ENCODE data around the gene FAM83F. TPM values are rescaled to one million over a fixed set of nuclear protein-coding genes. Genes with fewer than 3 reads are reported as not detected.
"Not testable (repeated sequence)": the region's sequence is repeated elsewhere in the genome, so short reads cannot be mapped to it uniquely, and the experiment has no call there.

The FAM83F gene
- total RNA-seq, 1 donor: 2.7 TPM

- Histone ChIP-seq H3K4me3 (ENCODE audit: low read length) (no peak overlapping the region), H3K27me3 (ENCODE audit: insufficient read depth, low read length) (no peaks in the 10 kb centered on the region), H3K4me1 (ENCODE audit: insufficient read depth, low read length) (peaks cover 31% of the 10 kb centered on the region), H3K9me3 (ENCODE audit: low read depth, low read length) (no peaks in the 10 kb centered on the region)
These were observed 15.4 kb downstream of the FAM83F start for GRCh38 chr22:40009951-40010671.

- Histone ChIP-seq H3K27me3 (ENCODE audit: insufficient read depth, low read length) (no peaks in the 10 kb centered on the region), H3K9me3 (ENCODE audit: low read depth, low read length) (no peaks in the 10 kb centered on the region), H3K4me1 (ENCODE audit: insufficient read depth, low read length) (peaks cover 31% of the 10 kb centered on the region), H3K4me3 (ENCODE audit: low read length) (no peak overlapping the region)
These were observed 16.0 kb downstream of the FAM83F start for GRCh38 chr22:40010746-40011145.

DNA sequence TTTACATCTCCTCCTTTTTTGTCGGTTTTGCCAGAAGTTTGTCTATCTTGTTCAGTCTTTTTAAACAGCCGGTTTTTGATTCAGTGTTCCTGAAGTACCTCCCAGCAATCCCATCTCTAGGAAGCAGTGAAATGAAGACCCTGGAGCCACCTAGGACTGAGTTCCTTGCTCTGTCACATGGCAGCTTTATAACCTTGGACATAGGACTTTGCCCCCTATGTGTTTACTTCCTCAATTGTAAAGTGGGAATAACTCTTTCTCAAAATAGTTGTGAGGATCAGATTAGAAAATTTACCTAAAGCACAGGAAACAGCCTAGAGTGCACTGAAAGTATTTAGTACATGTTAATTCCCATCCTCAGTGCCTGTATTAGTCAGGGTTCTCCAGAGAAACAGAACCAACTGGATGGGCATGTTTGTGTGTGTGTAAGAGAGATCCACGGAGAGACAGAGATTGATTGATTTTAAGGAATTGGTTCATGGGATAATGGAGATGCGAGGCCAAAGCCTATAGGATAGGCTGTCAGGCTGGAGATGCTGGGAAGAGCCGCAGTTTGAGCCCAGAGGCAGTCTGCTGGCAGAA, 20.0 kb downstream of the FAM83F start:
- Histone ChIP-seq H3K9me3 (ENCODE audit: low read depth, low read length) (no peaks in the 10 kb centered on the region), H3K4me3 (ENCODE audit: low read length) (no peak overlapping the region), H3K4me1 (ENCODE audit: insufficient read depth, low read length) (peaks cover 2% of the 10 kb centered on the region), H3K27me3 (ENCODE audit: insufficient read depth, low read length) (no peaks in the 10 kb centered on the region)

DNA sequence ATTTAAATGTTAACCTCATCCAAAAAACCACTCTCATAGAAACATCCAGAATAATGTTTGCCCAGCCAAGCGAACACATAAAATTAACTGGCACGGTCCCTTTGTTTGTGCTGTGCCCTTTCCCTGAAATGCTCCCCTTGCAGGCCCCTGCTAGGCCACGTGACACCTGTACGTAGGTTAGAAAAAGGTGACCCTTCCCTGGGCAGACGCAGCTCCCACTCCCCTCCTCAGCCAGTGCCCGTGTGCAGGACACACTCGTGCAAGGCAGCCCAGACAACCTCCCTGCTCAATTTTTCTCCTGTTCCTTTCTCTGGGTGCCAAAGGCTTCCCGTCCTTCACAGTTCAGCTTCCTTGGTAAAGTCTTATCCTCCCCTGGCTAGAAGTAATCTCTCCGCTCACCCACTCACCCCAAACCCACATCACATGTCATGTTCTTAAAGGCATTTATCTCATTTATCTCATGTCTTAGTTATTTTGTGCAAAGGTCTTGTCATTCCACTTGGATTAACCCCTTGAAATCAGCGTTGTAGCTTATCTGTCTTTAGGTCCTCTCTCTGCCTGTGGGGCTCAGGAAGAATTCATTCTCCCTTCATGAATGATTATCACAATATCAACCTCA, 20.7 kb downstream of the FAM83F start:
- Histone ChIP-seq H3K4me1 (ENCODE audit: insufficient read depth, low read length) (no peaks in the 10 kb centered on the region), H3K9me3 (ENCODE audit: low read depth, low read length) (no peaks in the 10 kb centered on the region), H3K4me3 (ENCODE audit: low read length) (no peak overlapping the region), H3K27me3 (ENCODE audit: insufficient read depth, low read length) (no peaks in the 10 kb centered on the region)

- Histone ChIP-seq H3K27me3 (ENCODE audit: insufficient read depth, low read length) (no peaks in the 10 kb centered on the region), H3K4me1 (ENCODE audit: insufficient read depth, low read length) (no peaks in the 10 kb centered on the region), H3K9me3 (ENCODE audit: low read depth, low read length) (no peaks in the 10 kb centered on the region), H3K4me3 (ENCODE audit: low read length) (no peak overlapping the region)
These were observed 23.3 kb downstream of the FAM83F start for GRCh38 chr22:40018051-40018450.

- Histone ChIP-seq H3K27me3 (ENCODE audit: insufficient read depth, low read length) (no peaks in the 10 kb centered on the region), H3K9me3 (ENCODE audit: low read depth, low read length) (no peaks in the 10 kb centered on the region), H3K4me1 (ENCODE audit: insufficient read depth, low read length) (no peaks in the 10 kb centered on the region), H3K4me3 (ENCODE audit: low read length) (no peak overlapping the region)
These were observed 24.3 kb downstream of the FAM83F start for GRCh38 chr22:40019100-40019499.

- Histone ChIP-seq H3K27me3 (ENCODE audit: insufficient read depth, low read length) (no peaks in the 10 kb centered on the region), H3K9me3 (ENCODE audit: low read depth, low read length) (no peaks in the 10 kb centered on the region), H3K4me1 (ENCODE audit: insufficient read depth, low read length) (peaks cover 7% of the 10 kb centered on the region), H3K4me3 (ENCODE audit: low read length) (no peak overlapping the region)
These were observed 26.2 kb downstream of the FAM83F start for GRCh38 chr22:40020956-40021355.

DNA sequence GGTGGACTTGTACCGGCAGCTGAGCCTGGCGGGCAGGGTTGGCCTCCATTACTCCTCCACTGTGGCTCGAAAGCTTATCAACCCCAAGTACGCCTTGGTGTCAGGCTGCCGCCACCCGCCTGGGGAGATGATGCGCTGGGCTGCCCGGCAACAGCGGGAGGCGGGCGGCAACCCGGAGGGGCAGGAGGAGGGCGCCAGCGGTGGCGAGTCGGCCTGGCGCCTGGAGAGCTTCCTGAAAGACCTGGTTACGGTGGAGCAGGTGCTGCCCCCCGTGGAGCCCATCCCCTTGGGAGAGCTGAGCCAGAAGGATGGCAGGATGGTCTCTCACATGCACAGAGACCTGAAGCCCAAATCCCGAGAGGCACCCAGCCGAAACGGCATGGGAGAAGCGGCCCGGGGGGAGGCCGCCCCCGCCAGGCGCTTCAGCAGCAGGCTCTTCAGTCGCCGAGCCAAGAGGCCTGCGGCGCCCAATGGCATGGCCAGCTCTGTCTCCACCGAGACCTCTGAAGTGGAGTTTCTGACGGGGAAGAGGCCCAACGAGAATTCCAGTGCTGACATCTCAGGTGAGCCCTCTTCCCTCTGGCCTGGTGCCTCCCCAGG, 26.7 kb downstream of the FAM83F start:
- no peak overlapping the region for H3K4me3 ChIP-seq (ENCODE audit: low read length)
- no peaks in the 10 kb centered on the region for H3K9me3 ChIP-seq (ENCODE audit: low read depth, low read length)
- H3K27me3 ChIP-seq (ENCODE audit: insufficient read depth, low read length): no peaks in the 10 kb centered on the region
- peaks cover 7% of the 10 kb centered on the region for H3K4me1 ChIP-seq (ENCODE audit: insufficient read depth, low read length)

GRCh38 chr22:40022536-40023240, 27.9 kb downstream of the FAM83F start:
- Histone ChIP-seq H3K27me3 (ENCODE audit: insufficient read depth, low read length) (no peaks in the 10 kb centered on the region), H3K4me3 (ENCODE audit: low read length) (no peak overlapping the region), H3K9me3 (ENCODE audit: low read depth, low read length) (no peaks in the 10 kb centered on the region), H3K4me1 (ENCODE audit: insufficient read depth, low read length) (peaks cover 7% of the 10 kb centered on the region)

DNA sequence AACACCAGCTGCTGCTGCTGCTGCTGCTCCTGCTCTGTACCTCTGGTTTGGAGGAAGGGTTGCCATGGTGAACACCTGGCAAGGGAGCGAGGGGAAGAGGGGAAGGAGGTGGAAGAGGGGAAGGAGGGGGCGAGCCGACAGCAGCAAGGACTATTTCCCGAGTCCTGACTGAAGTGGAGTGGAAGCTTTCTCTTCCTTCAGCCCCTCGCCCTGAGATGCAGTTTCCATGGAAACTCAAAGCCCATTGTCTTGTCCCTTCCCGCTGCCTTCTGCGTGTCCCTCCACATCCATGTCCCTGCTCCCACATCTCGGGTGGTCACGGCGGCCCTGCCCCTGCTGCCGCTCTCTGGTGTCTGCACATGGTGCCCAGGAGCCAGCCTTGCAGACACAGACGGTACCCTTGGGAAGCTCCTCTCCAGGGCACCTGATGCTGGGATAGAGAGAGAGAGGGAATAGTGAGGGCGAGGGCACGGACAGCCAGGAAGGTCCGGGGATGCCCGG, 28.6 kb downstream of the FAM83F start:
- H3K4me3 ChIP-seq (ENCODE audit: low read length): no peak overlapping the region
- no peaks in the 10 kb centered on the region for H3K27me3 ChIP-seq (ENCODE audit: insufficient read depth, low read length)
- peaks cover 7% of the 10 kb centered on the region for H3K4me1 ChIP-seq (ENCODE audit: insufficient read depth, low read length)

DNA sequence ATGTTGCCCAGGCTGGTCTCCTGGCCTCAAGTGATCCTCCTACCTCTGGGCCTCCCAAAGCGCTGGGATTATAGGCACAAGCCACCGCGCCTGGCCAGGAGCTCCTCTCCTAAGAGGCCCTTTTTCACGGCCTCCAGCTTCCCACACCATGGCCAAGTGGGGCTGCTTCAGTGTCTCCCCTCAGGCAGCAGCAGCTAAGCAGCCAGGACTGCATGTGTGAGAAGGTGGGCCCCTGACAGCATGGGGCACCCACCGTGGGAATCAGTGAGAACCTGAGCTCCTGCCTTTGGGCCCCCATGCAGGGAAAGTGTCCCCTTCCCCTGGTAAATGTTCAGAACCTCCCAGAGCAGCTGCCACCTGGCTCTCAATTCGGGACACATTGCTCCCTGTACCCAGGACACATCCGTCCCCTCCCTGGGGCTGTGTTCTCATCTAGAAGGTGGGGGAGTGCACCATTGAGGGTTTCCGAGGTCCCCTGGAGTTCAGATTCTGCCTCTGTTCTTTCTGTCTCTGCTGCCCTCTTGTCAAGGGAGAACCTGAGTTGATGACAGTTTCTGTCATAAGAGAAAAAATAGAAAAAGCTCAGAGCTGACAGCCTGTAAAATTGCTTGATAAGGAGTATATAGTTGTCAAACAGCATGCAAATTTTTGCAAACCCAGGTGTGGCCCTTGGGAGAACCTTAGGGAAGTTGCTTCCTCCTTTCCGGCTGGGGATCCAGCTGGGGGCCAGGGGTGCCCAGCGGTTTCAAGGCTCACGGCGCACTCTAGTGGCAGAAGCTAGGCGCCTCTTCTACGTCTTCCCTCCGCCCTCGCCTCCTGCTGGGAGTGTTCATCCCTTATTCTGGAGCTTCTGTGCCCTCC, 29.7 kb downstream of the FAM83F start:
- peaks cover 7% of the 10 kb centered on the region for H3K4me1 ChIP-seq (ENCODE audit: insufficient read depth, low read length)
- H3K4me3 ChIP-seq (ENCODE audit: low read length): no peak overlapping the region
- no peaks in the 10 kb centered on the region for H3K9me3 ChIP-seq (ENCODE audit: low read depth, low read length)
- no peaks in the 10 kb centered on the region for H3K27me3 ChIP-seq (ENCODE audit: insufficient read depth, low read length)

More for the DNA sequence above, 28.6 kb downstream of the FAM83F start:
- no peaks in the 10 kb centered on the region for H3K9me3 ChIP-seq (ENCODE audit: low read depth, low read length)

- not testable (repeated sequence) for H3K9me3 ChIP-seq (ENCODE audit: low read depth, low read length); H3K4me3 ChIP-seq (ENCODE audit: low read length); H3K4me1 ChIP-seq (ENCODE audit: insufficient read depth, low read length); H3K27me3 ChIP-seq (ENCODE audit: insufficient read depth, low read length)
These were observed 30.3 kb downstream of the FAM83F start for GRCh38 chr22:40025062-40025379.

DNA sequence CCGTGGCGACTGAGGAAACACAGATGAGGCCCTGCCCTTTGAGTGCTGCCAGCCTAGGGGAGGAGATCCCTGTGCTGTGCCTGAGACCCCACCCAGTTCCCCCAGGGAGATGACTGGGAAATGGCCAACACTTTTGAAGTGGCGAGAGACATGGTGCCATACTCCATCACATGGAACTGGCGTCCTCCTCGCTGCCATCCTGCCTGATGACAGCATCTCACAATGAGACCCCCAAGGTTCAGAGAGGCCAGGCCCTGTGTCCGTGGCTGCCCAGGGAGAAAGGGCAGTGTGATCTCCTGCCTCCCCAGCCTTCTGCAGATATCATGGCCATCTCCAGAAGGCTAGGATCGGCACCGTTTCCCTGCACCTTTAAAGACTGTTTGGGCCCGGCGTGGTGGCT, 31.1 kb downstream of the FAM83F start:
- no peaks in the 10 kb centered on the region for H3K27me3 ChIP-seq (ENCODE audit: insufficient read depth, low read length)
- no peak overlapping the region for H3K4me3 ChIP-seq (ENCODE audit: low read length)
- H3K4me1 ChIP-seq (ENCODE audit: insufficient read depth, low read length): peaks cover 7% of the 10 kb centered on the region
- no peaks in the 10 kb centered on the region for H3K9me3 ChIP-seq (ENCODE audit: low read depth, low read length)

- H3K4me3 ChIP-seq (ENCODE audit: low read length): no peak overlapping the region
- no peaks in the 10 kb centered on the region for H3K9me3 ChIP-seq (ENCODE audit: low read depth, low read length)
- no peaks in the 10 kb centered on the region for H3K27me3 ChIP-seq (ENCODE audit: insufficient read depth, low read length)
- peaks cover 7% of the 10 kb centered on the region for H3K4me1 ChIP-seq (ENCODE audit: insufficient read depth, low read length)
These were observed 31.9 kb downstream of the FAM83F start for GRCh38 chr22:40026641-40027040.

All from mononuclear cell (primary cell).